Epithelial cell of proximal tubule (primary cell): Measurements from ENCODE around the gene KRT20. TPM values are rescaled to one million over a fixed set of nuclear protein-coding genes. Genes with fewer than 3 reads are reported as not detected.

Experiments
- DNase-seq: peaks from one replicate; pipeline ENCODE4 v3.0.0-alpha.2; 2011; ENCODE audit warnings: low read depth
- H3K4me3 ChIP-seq: 2 replicates; pipeline ENCODE4 v1.5.1; 2011; ENCODE audit warnings: low read depth, mild to moderate bottlenecking, low read length
- total RNA-seq: library from RNA; depleted of rRNA; stranded (reverse); fragments of >200 nt; gene quantifications from 2 replicates; pipeline ENCODE4 v1.2.3, GENCODE V29; 2015
- TF ChIP-seq, protein P1 (sequence below): conservative IDR thresholded peaks from 2 replicates; pipeline ENCODE4 v1.5.1; 2012; ENCODE audit warnings: low read depth, mild to moderate bottlenecking, low read length

Gene KRT20
- total RNA-seq, 1 donor from 2014 or later: not detected

DNA sequence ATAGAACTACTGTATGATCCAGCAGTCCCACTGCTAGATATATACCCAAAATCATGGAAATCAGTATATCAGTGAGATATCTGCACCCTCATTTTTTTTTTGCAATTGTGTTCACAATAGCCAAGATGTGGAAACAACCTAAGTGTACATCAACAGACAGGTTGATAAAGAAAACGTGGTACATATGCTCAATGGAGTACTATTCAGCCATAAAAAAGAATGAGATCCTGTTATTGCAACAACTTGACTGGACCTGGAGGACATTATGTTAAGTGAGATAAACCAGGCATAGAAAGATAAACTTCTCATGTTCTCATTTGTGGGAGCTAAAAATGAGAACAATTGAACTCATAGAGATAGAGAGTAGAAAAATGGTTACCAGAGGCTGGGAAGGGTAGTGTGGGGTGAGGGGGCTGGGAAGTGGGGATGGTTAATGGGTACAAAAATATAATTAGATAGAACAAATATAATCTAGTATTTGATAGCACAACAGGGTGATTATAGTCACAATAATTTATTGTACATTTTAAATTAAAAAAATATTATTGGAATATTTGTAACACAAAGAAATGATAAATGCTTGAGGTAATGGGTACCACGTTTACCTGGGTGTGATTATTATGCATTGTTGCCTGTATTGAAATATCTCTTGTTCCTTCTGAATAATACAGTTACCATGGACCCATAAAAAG is 54.8 kb downstream of the KRT20 start:
- no peak overlapping the region for H3K4me3 ChIP-seq
- DNase-seq: no peak
- TF ChIP-seq, protein P1, sequence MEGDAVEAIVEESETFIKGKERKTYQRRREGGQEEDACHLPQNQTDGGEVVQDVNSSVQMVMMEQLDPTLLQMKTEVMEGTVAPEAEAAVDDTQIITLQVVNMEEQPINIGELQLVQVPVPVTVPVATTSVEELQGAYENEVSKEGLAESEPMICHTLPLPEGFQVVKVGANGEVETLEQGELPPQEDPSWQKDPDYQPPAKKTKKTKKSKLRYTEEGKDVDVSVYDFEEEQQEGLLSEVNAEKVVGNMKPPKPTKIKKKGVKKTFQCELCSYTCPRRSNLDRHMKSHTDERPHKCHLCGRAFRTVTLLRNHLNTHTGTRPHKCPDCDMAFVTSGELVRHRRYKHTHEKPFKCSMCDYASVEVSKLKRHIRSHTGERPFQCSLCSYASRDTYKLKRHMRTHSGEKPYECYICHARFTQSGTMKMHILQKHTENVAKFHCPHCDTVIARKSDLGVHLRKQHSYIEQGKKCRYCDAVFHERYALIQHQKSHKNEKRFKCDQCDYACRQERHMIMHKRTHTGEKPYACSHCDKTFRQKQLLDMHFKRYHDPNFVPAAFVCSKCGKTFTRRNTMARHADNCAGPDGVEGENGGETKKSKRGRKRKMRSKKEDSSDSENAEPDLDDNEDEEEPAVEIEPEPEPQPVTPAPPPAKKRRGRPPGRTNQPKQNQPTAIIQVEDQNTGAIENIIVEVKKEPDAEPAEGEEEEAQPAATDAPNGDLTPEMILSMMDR: no peak

DNA sequence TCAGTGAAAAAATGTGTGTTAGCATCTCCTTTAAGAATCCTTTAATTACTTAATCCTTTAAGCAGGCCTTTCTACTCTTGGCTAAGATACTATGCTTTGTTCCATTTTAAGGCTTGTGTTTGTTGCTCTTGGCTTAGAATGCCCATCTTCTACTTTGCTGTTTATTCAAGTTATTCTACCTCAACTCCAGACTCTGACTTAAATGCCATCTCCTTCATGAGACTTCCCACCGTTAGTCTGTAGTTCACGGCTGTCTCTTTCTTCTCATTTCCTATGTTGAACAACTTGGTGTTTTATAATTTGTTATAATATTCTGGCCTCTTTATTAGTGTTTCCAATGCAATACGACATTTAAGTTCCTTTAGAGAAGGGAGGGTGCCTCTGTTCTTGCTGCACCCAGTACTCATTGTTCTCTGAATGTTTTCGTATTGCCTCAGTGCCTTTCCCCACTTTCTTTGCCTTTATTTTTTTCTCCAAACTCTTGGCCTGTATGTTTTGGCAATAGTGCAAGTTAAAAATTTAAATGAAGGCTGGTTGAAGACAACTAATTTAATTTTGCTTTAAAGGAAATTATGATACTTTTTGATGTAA is 56.5 kb downstream of the KRT20 start:
- DNase-seq: no peak
- TF ChIP-seq, protein P1: no peak
- no peak overlapping the region for H3K4me3 ChIP-seq

DNA sequence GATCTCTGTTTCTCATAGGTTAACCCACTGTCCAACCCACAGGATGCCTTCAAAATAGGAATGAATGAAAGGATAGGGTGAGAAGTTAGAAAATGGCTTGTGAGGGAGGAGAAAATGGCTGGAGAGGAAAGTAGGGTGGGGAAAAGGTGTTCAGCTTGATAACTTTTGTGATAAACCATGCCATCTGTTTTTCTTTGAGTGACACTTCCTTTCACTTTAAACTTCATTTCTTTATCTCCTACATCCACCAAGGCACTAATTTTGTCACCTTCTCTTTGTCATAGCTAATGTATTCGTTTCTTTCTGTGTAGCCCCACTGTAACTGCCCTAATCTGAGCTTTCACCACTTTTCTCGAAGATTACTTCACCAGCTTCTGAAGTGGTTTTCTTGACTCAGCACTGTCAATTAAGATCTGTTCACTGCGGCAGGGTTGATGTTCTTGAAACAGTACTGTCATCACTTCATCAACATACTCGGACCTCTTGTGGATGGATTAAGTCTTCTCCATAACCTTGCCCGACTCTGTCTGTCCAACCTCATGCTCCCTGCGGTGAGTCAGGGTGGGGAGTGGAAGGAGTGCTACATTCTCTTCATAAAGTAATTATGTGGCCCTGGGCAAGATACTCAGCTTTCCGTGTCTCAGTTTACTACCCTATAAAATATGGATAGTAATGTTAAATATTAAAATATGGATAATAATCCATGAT is 57.1 kb downstream of the KRT20 start:
- no peak for DNase-seq
- no peak overlapping the region for H3K4me3 ChIP-seq
- TF ChIP-seq, protein P1: no peak

Other genes starting within 250 kb of the KRT20 start
- gene SMARCE1, start 237.4 kb downstream of the KRT20 start, total RNA-seq: 118 and 123 TPM in 2 replicates
- not detected in 2 replicates for gene KRT222, start 220.1 kb downstream of the KRT20 start, total RNA-seq
- gene KRT24, start 181.5 kb downstream of the KRT20 start, total RNA-seq: not detected in 2 replicates
- gene KRT25, start 129.9 kb downstream of the KRT20 start, total RNA-seq: 0.17 TPM in 1 of 2 replicates, not detected in the other
- not detected in 2 replicates for gene KRT26, start 113.0 kb downstream of the KRT20 start, total RNA-seq
- not detected in 2 replicates for gene KRT27, start 102.7 kb downstream of the KRT20 start, total RNA-seq
- not detected in 2 replicates for gene KRT28, start 85.3 kb downstream of the KRT20 start, total RNA-seq
- gene KRT10, start 62.6 kb downstream of the KRT20 start, total RNA-seq: 10.8 and 22.6 TPM in 2 replicates
- not detected in 2 replicates for gene KRT12, start 18.0 kb downstream of the KRT20 start, total RNA-seq
- 13.4 and 17.1 TPM in 2 replicates for gene KRT23, start 52.4 kb upstream of the KRT20 start, total RNA-seq
- gene KRT39, start 81.7 kb upstream of the KRT20 start, total RNA-seq: not detected in 2 replicates
- not detected in 2 replicates for gene KRT40, start 99.1 kb upstream of the KRT20 start, total RNA-seq
- gene KRTAP3-3, start 108.9 kb upstream of the KRT20 start, total RNA-seq: not detected in 2 replicates
- gene KRTAP3-2, start 114.7 kb upstream of the KRT20 start, total RNA-seq: not detected in 2 replicates
- gene KRTAP3-1, start 123.9 kb upstream of the KRT20 start, total RNA-seq: not detected in 2 replicates
- not detected in 2 replicates for gene KRTAP1-5, start 142.0 kb upstream of the KRT20 start, total RNA-seq
- not detected in 2 replicates for gene KRTAP1-4, start 145.0 kb upstream of the KRT20 start, total RNA-seq
- gene KRTAP1-3, start 149.6 kb upstream of the KRT20 start, total RNA-seq: not detected in 2 replicates
- not detected in 2 replicates for gene KRTAP1-1, start 156.2 kb upstream of the KRT20 start, total RNA-seq
- gene KRTAP2-1, start 162.1 kb upstream of the KRT20 start, total RNA-seq: not detected in 2 replicates
- gene KRTAP2-2, start 170.0 kb upstream of the KRT20 start, total RNA-seq: not detected in 2 replicates
- gene KRTAP2-3, start 174.9 kb upstream of the KRT20 start, total RNA-seq: 11.6 and 26.7 TPM in 2 replicates
- gene KRTAP2-4, start 180.6 kb upstream of the KRT20 start, total RNA-seq: not detected in 2 replicates
- not detected in 2 replicates for gene KRTAP4-7, start 198.9 kb upstream of the KRT20 start, total RNA-seq
- gene KRTAP4-8, start 212.9 kb upstream of the KRT20 start, total RNA-seq: not detected in 2 replicates
- not detected in 2 replicates for gene KRTAP4-16, start 217.0 kb upstream of the KRT20 start, total RNA-seq
- gene KRTAP4-9, start 220.1 kb upstream of the KRT20 start, total RNA-seq: 0.58 TPM in 1 of 2 replicates, not detected in the other
- gene KRTAP4-11, start 233.1 kb upstream of the KRT20 start, total RNA-seq: not detected in 2 replicates
- not detected in 2 replicates for gene KRTAP4-12, start 238.9 kb upstream of the KRT20 start, total RNA-seq